NCI-H146 treated with DMSO at 0.1 percent for 48 hours (cell line): ENCODE measurements around the gene TEAD3.
"Not testable (repeated sequence)": the region's sequence is repeated elsewhere in the genome, so short reads cannot be mapped to it uniquely, and the experiment has no call there.

Experiments
- DNase-seq: peaks from one replicate; lab custom pipeline; 2025; ENCODE audit not compliant: unreplicated experiment; lab: John Stamatoyannopoulos, UW

The TEAD3 gene

GRCh38 chr6:35452183-35453090 lies 44.4 kb downstream of the TEAD3 start, which contains the start of gene FANCE:
TSS of gene FANCE (plus strand) at chr6:35452338. CDS start at chr6:35452546, 208 bp downstream.
- peak; percentile 74 for DNase-seq

- no peak for DNase-seq
Measured at GRCh38 chr6:35451354-35452182, 45.3 kb downstream of the TEAD3 start.

- peak; percentile 56 for DNase-seq
Measured at GRCh38 chr6:35449287-35449881, 47.5 kb downstream of the TEAD3 start.

GRCh38 chr6:35448191-35448590 lies 48.7 kb downstream of the TEAD3 start:
- DNase-seq: no peak

GRCh38 chr6:35445691-35446090 lies 51.2 kb downstream of the TEAD3 start:
- no peak for DNase-seq

GRCh38 chr6:35443341-35444030 lies 53.4 kb downstream of the TEAD3 start:
- DNase-seq: no peak

- DNase-seq: no peak
Measured at GRCh38 chr6:35442693-35443092, 54.2 kb downstream of the TEAD3 start.

- no peak for DNase-seq
Measured at GRCh38 chr6:35441642-35442041, 55.2 kb downstream of the TEAD3 start.

GRCh38 chr6:35441205-35441604 lies 55.7 kb downstream of the TEAD3 start:
- no peak for DNase-seq

GRCh38 chr6:35439308-35439707 lies 57.6 kb downstream of the TEAD3 start:
- no peak for DNase-seq

- not testable (repeated sequence) for DNase-seq
Measured at GRCh38 chr6:35438378-35439065, 58.4 kb downstream of the TEAD3 start.

- DNase-seq: no peak
Measured at GRCh38 chr6:35436071-35436857, 60.6 kb downstream of the TEAD3 start.

GRCh38 chr6:35435074-35435837 lies 61.6 kb downstream of the TEAD3 start:
- no peak for DNase-seq

GRCh38 chr6:35432702-35433101 lies 64.2 kb downstream of the TEAD3 start:
- not testable (repeated sequence) for DNase-seq

GRCh38 chr6:35432291-35432690 lies 64.6 kb downstream of the TEAD3 start:
- no peak for DNase-seq

GRCh38 chr6:35429463-35429862 lies 67.4 kb downstream of the TEAD3 start:
- no peak for DNase-seq

- no peak for DNase-seq
Measured at GRCh38 chr6:35428421-35429149, 68.3 kb downstream of the TEAD3 start.

- no peak for DNase-seq
Measured at GRCh38 chr6:35427851-35428321, 69.0 kb downstream of the TEAD3 start.
